H1 (cell line): ENCODE results near the gene ANKRD53.

Source experiments
- ASH2L ChIP-seq: fragments of 200-600, 300-600 bp; sonication (generic); IDR thresholded peaks from one replicate; pipeline ENCODE4 v1.7.1; 2017; ENCODE audit warnings: low read length
- FOSL1 ChIP-seq: IDR thresholded peaks from 2 replicates; pipeline ENCODE4 v1.6.1; 2011; ENCODE audit warnings: mild to moderate bottlenecking, low read depth, low read length, moderate library complexity; ENCODE audit not compliant: insufficient read depth
- POLR2A ChIP-seq, 2 experiments: IDR thresholded peaks; 1 replicate in 1 of 2; 2 replicates in 1 of 2; pipeline ENCODE4 v1.6.1; 2011; ENCODE audit warnings: low read depth in 2 of 2, low read length in 2 of 2, mild to moderate bottlenecking in 2 of 2; ENCODE audit errors: control extremely low read depth in 1 of 2
- POLR2AphosphoS5 ChIP-seq: IDR thresholded peaks from 2 replicates; pipeline ENCODE4 v1.6.1; 2011; ENCODE audit warnings: low read depth, low read length
- SP1 ChIP-seq: IDR thresholded peaks from 2 replicates; pipeline ENCODE4 v1.6.1; 2011; ENCODE audit warnings: low read depth, low read length
- YY1 ChIP-seq: IDR thresholded peaks from 2 replicates; pipeline ENCODE4 v1.6.1; 2011; ENCODE audit warnings: low read depth, mild to moderate bottlenecking, low read length
- ZNF274 ChIP-seq: IDR thresholded peaks from 2 replicates; pipeline ENCODE4 v1.7.0; 2012; ENCODE audit warnings: low read length, borderline replicate concordance; ENCODE audit errors: extremely low read depth
- TF ChIP-seq, protein P1 (sequence below), 3 experiments: IDR thresholded peaks; 1 replicate in 2 of 3; 2 replicates in 1 of 3; pipeline versions ENCODE4 v1.5.1 to v1.6.1; 2011; ENCODE audit warnings: low read length in 3 of 3, mild to moderate bottlenecking in 3 of 3, inconsistent platforms in 2 of 3, low read depth in 1 of 3, moderate library complexity in 1 of 3; ENCODE audit not compliant: insufficient read depth in 1 of 3; ENCODE audit errors: control extremely low read depth in 1 of 3

DNA sequence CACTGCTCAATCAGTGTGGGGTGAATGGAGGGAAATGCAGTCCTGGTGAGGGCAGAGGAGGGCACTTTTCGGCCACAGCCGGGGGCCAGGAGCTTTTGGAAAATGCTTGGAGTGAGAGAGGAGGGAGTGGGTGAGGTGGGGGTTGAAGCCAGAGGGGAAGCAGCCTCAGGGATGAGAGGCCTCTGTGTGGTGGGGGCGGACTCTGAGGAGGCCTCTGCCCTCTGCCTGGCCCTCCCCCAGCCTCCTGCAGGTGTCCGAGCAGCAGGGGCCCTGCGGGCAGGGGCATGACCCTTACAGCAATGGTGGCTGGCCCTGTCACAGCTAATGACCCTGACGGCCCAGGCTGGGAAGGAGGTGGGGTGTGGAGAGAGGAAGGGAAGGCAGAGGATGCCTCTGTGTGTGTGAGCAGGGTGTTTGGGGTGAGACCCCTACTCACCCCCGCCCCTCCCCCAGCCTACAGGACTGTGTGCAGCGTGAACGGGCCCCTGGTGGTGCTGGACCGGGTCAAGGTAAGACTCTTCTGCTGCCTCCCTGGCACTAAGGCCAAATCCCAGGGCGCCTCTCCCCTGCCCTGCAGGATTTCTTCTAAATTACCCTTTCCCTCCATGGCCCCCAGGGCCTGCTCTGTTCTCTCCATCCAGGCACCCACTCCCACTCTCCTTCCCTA, 35.1 kb upstream of the ANKRD53 start:
- TF ChIP-seq, protein P1, sequence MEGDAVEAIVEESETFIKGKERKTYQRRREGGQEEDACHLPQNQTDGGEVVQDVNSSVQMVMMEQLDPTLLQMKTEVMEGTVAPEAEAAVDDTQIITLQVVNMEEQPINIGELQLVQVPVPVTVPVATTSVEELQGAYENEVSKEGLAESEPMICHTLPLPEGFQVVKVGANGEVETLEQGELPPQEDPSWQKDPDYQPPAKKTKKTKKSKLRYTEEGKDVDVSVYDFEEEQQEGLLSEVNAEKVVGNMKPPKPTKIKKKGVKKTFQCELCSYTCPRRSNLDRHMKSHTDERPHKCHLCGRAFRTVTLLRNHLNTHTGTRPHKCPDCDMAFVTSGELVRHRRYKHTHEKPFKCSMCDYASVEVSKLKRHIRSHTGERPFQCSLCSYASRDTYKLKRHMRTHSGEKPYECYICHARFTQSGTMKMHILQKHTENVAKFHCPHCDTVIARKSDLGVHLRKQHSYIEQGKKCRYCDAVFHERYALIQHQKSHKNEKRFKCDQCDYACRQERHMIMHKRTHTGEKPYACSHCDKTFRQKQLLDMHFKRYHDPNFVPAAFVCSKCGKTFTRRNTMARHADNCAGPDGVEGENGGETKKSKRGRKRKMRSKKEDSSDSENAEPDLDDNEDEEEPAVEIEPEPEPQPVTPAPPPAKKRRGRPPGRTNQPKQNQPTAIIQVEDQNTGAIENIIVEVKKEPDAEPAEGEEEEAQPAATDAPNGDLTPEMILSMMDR (IDR thresholded peaks at IDR 0.05; ENCODE audit: control extremely low read depth in 1 of 3, insufficient read depth in 1 of 3, low read depth in 1 of 3, low read length in 3 of 3), result no peak
- TF ChIP-seq YY1, result no peak
- no peak for TF ChIP-seq POLR2AphosphoS5
- TF ChIP-seq POLR2A (IDR thresholded peaks at IDR 0.05; ENCODE audit: control extremely low read depth in 1 of 2, low read depth in 2 of 2, low read length in 2 of 2), result no peak
- TF ChIP-seq FOSL1, result no peak
- no peak for TF ChIP-seq ASH2L
- no peak for TF ChIP-seq SP1
- TF ChIP-seq ZNF274, result no peak
